IMR-90 (cell line): ENCODE measurements around the gene EML1. TPM values are rescaled to one million over a fixed set of nuclear protein-coding genes. Genes with fewer than 3 reads are reported as not detected.

Source experiments
- ATAC-seq: fragments of 200-7000 bp; cut with Tn5 transposase; 2 replicates; pipeline ENCODE4 v1.9.1; 2020; ENCODE audit warnings: low read depth, mild to moderate bottlenecking, moderate library complexity
- BruUV-seq: library from RNA; stranded (reverse); fragments of 400-500 nt; replicated peaks from 2 replicates; lab custom pipeline; 2021; lab: Mats Ljungman, UMichigan
- CTCF ChIA-PET: fragments of 300-600 bp; formaldehyde crosslinking; extraction: SDS; loops from one replicate; lab custom pipeline; 2021; ENCODE audit warnings: antibody characterized with exemption; lab: Yijun Ruan, JAX
- POLR2A ChIA-PET: fragments of 300-600 bp; sonication (Branson Sonifier 250); formaldehyde crosslinking; loops from one replicate; lab custom pipeline; 2022; ENCODE audit warnings: antibody characterized with exemption; ENCODE audit not compliant: unreplicated experiment; lab: Charles Lee
- DNase-seq: peaks from one replicate; pipeline ENCODE4 v3.0.0; 2013
- H2AFZ ChIP-seq: replicated peaks from 2 replicates; pipeline ENCODE3; 2013; ENCODE audit warnings: low read length, mild to moderate bottlenecking; ENCODE audit not compliant: poor library complexity
- H2AK5ac ChIP-seq: 2 replicates; pipeline ENCODE4 v1.6.1; 2013; ENCODE audit warnings: low read depth, low read length, inconsistent platforms
- H2AK9ac ChIP-seq: replicated peaks from 2 replicates; pipeline ENCODE3; 2013; ENCODE audit warnings: mild to moderate bottlenecking, low read depth, low read length, moderate library complexity; ENCODE audit not compliant: poor library complexity
- H2BK120ac ChIP-seq: 2 replicates; pipeline ENCODE4 v1.6.1; 2013; ENCODE audit warnings: low read depth, low read length, inconsistent platforms
- H2BK15ac ChIP-seq: 3 replicates; pipeline ENCODE4 v1.6.1; 2013; ENCODE audit warnings: low read depth, low read length, inconsistent platforms
- H2BK20ac ChIP-seq: 2 replicates; pipeline ENCODE4 v1.6.1; 2013; ENCODE audit warnings: low read depth, mild to moderate bottlenecking, inconsistent platforms, low read length, moderate library complexity
- H2BK5ac ChIP-seq: 2 replicates; pipeline ENCODE4 v1.6.1; 2013; ENCODE audit warnings: mild to moderate bottlenecking, low read depth, low read length, inconsistent platforms; ENCODE audit not compliant: poor library complexity, severe bottlenecking
- H3K14ac ChIP-seq: replicated peaks from 2 replicates; pipeline ENCODE4 v1.6.1; 2013; ENCODE audit warnings: low read depth, low read length, inconsistent platforms
- H3K18ac ChIP-seq: 2 replicates; pipeline ENCODE4 v1.6.1; 2013; ENCODE audit warnings: low read depth, low read length, control low read depth
- H3K23ac ChIP-seq: 2 replicates; pipeline ENCODE4 v1.6.1; 2013; ENCODE audit warnings: low read depth, low read length, inconsistent platforms
- H3K27ac ChIP-seq: 2 replicates; pipeline ENCODE4 v1.5.1; 2013; ENCODE audit warnings: mild to moderate bottlenecking, control low read depth, low read length; ENCODE audit not compliant: insufficient read depth
- H3K27me3 ChIP-seq: 2 replicates; pipeline ENCODE4 v1.6.1; 2013; ENCODE audit warnings: low read length; ENCODE audit not compliant: control insufficient read depth, insufficient read depth
- H3K36me3 ChIP-seq: 2 replicates; pipeline ENCODE4 v1.6.1; 2013; ENCODE audit warnings: low read length, mixed read lengths; ENCODE audit not compliant: control insufficient read depth, insufficient read depth
- H3K4ac ChIP-seq: 2 replicates; pipeline ENCODE4 v1.6.1; 2013; ENCODE audit warnings: low read depth, low read length, inconsistent platforms
- H3K4me1 ChIP-seq: 2 replicates; pipeline ENCODE4 v1.6.1; 2013; ENCODE audit warnings: low read length, mixed read lengths; ENCODE audit not compliant: control insufficient read depth, insufficient read depth
- H3K4me2 ChIP-seq: 2 replicates; pipeline ENCODE4 v1.6.1; 2013; ENCODE audit warnings: low read depth, mild to moderate bottlenecking, control low read depth, low read length, moderate library complexity
- H3K4me3 ChIP-seq: 2 replicates; pipeline ENCODE4 v1.5.1; 2013; ENCODE audit warnings: low read depth, mild to moderate bottlenecking, control low read depth, low read length, moderate library complexity; ENCODE audit not compliant: insufficient read depth
- H3K56ac ChIP-seq: 2 replicates; pipeline ENCODE4 v1.6.1; 2013; ENCODE audit warnings: low read length, inconsistent platforms; ENCODE audit not compliant: insufficient read depth; ENCODE audit errors: extremely low read depth
- H3K79me1 ChIP-seq, 2 experiments: 2 replicates each; pipeline ENCODE4 v1.6.1; 2013; ENCODE audit warnings: low read length in 2 of 2, inconsistent platforms in 1 of 2, low read depth in 1 of 2
- H3K9ac ChIP-seq: 2 replicates; pipeline ENCODE4 v1.6.1; 2013; ENCODE audit warnings: low read depth, low read length, control low read depth
- H3K9me1 ChIP-seq: 2 replicates; pipeline ENCODE4 v1.6.1; 2013; ENCODE audit warnings: low read length, inconsistent platforms; ENCODE audit not compliant: insufficient read depth
- H3K9me3 ChIP-seq: 2 replicates; pipeline ENCODE4 v1.6.1; 2013; ENCODE audit warnings: low read length; ENCODE audit not compliant: control insufficient read depth, insufficient read depth
- H4K20me1 ChIP-seq: 2 replicates; pipeline ENCODE4 v1.6.1; 2013; ENCODE audit warnings: low read length, inconsistent platforms; ENCODE audit not compliant: insufficient read depth
- H4K5ac ChIP-seq: 2 replicates; pipeline ENCODE4 v1.6.1; 2013; ENCODE audit warnings: mild to moderate bottlenecking, low read depth, low read length, control low read depth
- H4K8ac ChIP-seq, 2 experiments: 2 replicates each; pipeline ENCODE4 v1.6.1; 2013; ENCODE audit warnings: low read depth in 2 of 2, low read length in 2 of 2, control low read depth in 1 of 2, inconsistent platforms in 1 of 2
- H4K91ac ChIP-seq: 2 replicates; pipeline ENCODE4 v1.6.1; 2013; ENCODE audit warnings: low read depth, low read length, inconsistent platforms; ENCODE audit not compliant: insufficient read depth
- CEBPB ChIP-seq: IDR thresholded peaks from 2 replicates; pipeline ENCODE4 v1.6.1; 2012; ENCODE audit warnings: low read depth, low read length, improper control_type of control experiment
- MXI1 ChIP-seq: IDR thresholded peaks from 2 replicates; pipeline ENCODE4 v1.6.1; 2012; ENCODE audit warnings: low read depth, mild to moderate bottlenecking, low read length, moderate library complexity, borderline replicate concordance
- RAD21 ChIP-seq: IDR thresholded peaks from 2 replicates; pipeline ENCODE4 v1.6.1; 2012; ENCODE audit warnings: low read length, improper control_type of control experiment
- SMC3 ChIP-seq: fragments of 150-350 bp; IDR thresholded peaks from 2 replicates; pipeline ENCODE4 v1.6.1; 2016; ENCODE audit warnings: low read depth, mild to moderate bottlenecking, antibody characterized with exemption, low read length, moderate library complexity
- WGBS, 2 experiments: methylation state at CpG; one replicate each; pipeline versions ENCODE4 v1.1.5 to v1.1.7; 2013; ENCODE audit warnings: missing lambda C conversion rate in 2 of 2; ENCODE audit not compliant: insufficient read length in 1 of 2; ENCODE audit errors: extremely low coverage in 2 of 2; 5-methylcytosine and 5-hydroxymethylcytosine counted together
- dilution Hi-C: fragments of 300-500 bp; cut with HindIII; formaldehyde crosslinking; loops from one replicate; pipeline ENCODE4 v1.14.3; 2018; ENCODE audit warnings: low sequenced_read_pairs; ENCODE audit not compliant: unreplicated experiment
- in situ Hi-C: fragments of 300-500 bp; cut with MboI; formaldehyde crosslinking; loops from 3 replicates; pipeline ENCODE4 v1.14.3; 2019; ENCODE audit warnings: low sequenced_read_pairs, inconsistent platforms, mixed read lengths
- intact Hi-C: fragments of 100-400 bp; cut with micrococcal nuclease; formaldehyde crosslinking; loops from 2 replicates; pipeline ENCODE4 v1.10.0; 2022
- polyA plus RNA-seq, 3 experiments: library from polyadenylated mRNA; depleted of rRNA; stranded (reverse); fragments of >200 nt; gene quantifications; 2 replicates each; pipeline ENCODE4 v1.2.3, GENCODE V29; 2012; ENCODE audit warnings: low replicate concordance in 1 of 3
- total RNA-seq: library from RNA; depleted of rRNA; stranded (reverse); fragments of >200 nt; gene quantifications from 2 replicates; pipeline ENCODE4 v1.2.3, GENCODE V29; 2012
- TF ChIP-seq, protein P1 (sequence below): conservative IDR thresholded peaks from 2 replicates; pipeline ENCODE4 v1.5.1; 2012; ENCODE audit warnings: mild to moderate bottlenecking, low read depth, low read length, improper control_type of control experiment
- TF ChIP-seq, protein P2 (sequence below): fragments of 150-350 bp; IDR thresholded peaks from 2 replicates; pipeline ENCODE4 v1.6.1; 2017; ENCODE audit warnings: mild to moderate bottlenecking, antibody characterized with exemption, low read length, low read depth

EML1 gene
- total and polyA plus RNA-seq, 2 of the 4 experiments (the other 2 are of a cell fraction): 14.0 to 42.3 TPM

DNA sequence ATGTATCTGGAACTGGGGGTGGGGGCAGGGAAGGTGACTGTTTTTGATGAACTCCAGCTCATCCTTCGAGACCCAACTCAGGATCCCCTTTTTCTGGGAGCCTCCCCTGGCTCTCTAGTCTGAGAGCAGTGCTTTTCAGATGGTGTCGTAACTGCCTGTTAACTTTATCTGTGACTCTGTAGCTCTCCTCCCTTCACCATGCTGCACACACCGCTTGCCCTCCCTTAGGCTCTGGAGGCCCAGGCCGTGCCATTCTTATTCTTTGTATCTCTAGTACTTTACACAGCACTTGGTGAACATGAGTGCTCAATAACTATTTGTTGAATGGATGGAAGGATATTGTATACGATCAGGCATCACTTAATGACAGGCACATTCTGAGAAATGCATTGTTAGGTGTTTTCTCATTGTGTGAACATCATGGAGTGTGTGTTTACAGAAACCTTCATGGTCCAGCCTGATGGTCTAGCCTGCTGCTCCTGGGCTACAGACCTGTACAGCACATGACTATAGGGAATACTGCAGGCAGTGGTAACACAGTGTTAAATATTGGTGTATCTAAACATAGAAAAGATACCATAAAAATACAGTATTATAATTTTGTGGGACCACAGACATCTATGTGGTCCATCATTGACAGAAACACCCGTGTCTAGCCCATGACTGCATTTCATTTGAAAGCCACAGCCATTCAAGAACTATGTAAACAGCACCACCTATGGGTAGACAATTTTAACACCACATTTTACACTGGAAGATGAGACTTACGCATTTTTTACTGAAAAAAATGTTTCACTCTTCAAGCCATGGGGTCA lies 91.8 kb downstream of the EML1 start:
- peaks cover 4% of the 10 kb centered on the region; the same call in 1 of the 2 replicates for H3K9me1 ChIP-seq
- no peak overlapping the region for H3K4ac ChIP-seq
- no peaks in the 10 kb centered on the region for H3K27me3 ChIP-seq
- no peak overlapping the region for H3K18ac ChIP-seq
- ChIA-PET POLR2A (no interaction called here), CTCF (interaction anchor here (0.8 to 1.0 kb wide), 4 partner anchors 11 to 154 kb away, joined by 3 read pairs; no protein-coding TSS in a partner anchor)
- H2BK120ac ChIP-seq: no peak overlapping the region
- no peak overlapping the region for H2BK20ac ChIP-seq
- no TSS peak for BruUV-seq
- DNase-seq: peak; percentile 77
- intact Hi-C loops (loop anchor here (1.0 kb wide), 3 partner anchors 155 to 367 kb away; no protein-coding TSS in a partner anchor), in situ Hi-C loops (loop anchor here (5.0 kb wide), 3 partner anchors 163 to 373 kb away; partner anchors contain the start of gene CYP46A1), dilution Hi-C loops (no loop called here)
- no peaks in the 10 kb centered on the region; the same call in 1 of the 2 replicates for H4K20me1 ChIP-seq
- H2AFZ ChIP-seq: no peak overlapping the region
- no peak overlapping the region for H3K4me2 ChIP-seq
- H3K9me3 ChIP-seq: no peaks in the 10 kb centered on the region
- no peak overlapping the region for H3K56ac ChIP-seq
- no peak overlapping the region for H2BK5ac ChIP-seq
- H3K27ac ChIP-seq: no peak overlapping the region
- peaks cover 8% of the 10 kb centered on the region for H3K4me1 ChIP-seq
- peak; percentile 89 for TF ChIP-seq SMC3
- peak; percentile 83; the same call in 1 of the 2 replicates for TF ChIP-seq MXI1
- TF ChIP-seq RAD21: peak; percentile 95
- no peak for TF ChIP-seq CEBPB
- TF ChIP-seq, protein P1, sequence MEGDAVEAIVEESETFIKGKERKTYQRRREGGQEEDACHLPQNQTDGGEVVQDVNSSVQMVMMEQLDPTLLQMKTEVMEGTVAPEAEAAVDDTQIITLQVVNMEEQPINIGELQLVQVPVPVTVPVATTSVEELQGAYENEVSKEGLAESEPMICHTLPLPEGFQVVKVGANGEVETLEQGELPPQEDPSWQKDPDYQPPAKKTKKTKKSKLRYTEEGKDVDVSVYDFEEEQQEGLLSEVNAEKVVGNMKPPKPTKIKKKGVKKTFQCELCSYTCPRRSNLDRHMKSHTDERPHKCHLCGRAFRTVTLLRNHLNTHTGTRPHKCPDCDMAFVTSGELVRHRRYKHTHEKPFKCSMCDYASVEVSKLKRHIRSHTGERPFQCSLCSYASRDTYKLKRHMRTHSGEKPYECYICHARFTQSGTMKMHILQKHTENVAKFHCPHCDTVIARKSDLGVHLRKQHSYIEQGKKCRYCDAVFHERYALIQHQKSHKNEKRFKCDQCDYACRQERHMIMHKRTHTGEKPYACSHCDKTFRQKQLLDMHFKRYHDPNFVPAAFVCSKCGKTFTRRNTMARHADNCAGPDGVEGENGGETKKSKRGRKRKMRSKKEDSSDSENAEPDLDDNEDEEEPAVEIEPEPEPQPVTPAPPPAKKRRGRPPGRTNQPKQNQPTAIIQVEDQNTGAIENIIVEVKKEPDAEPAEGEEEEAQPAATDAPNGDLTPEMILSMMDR: peak; percentile 91
- TF ChIP-seq, protein P2, sequence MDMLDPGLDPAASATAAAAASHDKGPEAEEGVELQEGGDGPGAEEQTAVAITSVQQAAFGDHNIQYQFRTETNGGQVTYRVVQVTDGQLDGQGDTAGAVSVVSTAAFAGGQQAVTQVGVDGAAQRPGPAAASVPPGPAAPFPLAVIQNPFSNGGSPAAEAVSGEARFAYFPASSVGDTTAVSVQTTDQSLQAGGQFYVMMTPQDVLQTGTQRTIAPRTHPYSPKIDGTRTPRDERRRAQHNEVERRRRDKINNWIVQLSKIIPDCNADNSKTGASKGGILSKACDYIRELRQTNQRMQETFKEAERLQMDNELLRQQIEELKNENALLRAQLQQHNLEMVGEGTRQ: no peak
- H3K9ac ChIP-seq: no peak overlapping the region
- H4K8ac ChIP-seq: no peak overlapping the region
- peak; percentile 94 for ATAC-seq
- no peak overlapping the region for H4K91ac ChIP-seq
- peaks cover 0 to 3% of the 10 kb centered on the region in 2 experiments; a peak in 2 of 4 replicates for H3K79me1 ChIP-seq
- no peak overlapping the region for H2BK15ac ChIP-seq
- H2AK9ac ChIP-seq: no peak overlapping the region
- H3K36me3 ChIP-seq: peaks cover 2% of the 10 kb centered on the region
- H4K5ac ChIP-seq: no peak overlapping the region
- H3K23ac ChIP-seq: no peak overlapping the region
- peak overlapping the region; percentile 56; the same call in 1 of the 2 replicates for H2AK5ac ChIP-seq
- WGBS, 2 experiments: 100% methylated on average over 1 of the region's 7 CpGs; no CpG with 5 or more reads in 1 of the 2 experiments
- H3K4me3 ChIP-seq: no peak overlapping the region
- H3K14ac ChIP-seq: no peak overlapping the region
